ENCODE results near the gene TMEM59L. TPM values are rescaled to one million over a fixed set of nuclear protein-coding genes. Genes with fewer than 3 reads are reported as not detected.
"Not testable (repeated sequence)": the region's sequence is repeated elsewhere in the genome, so short reads cannot be mapped to it uniquely, and the experiment has no call there.

The TMEM59L gene
- total RNA-seq, 1 donor from 2014 or later, result 2.1 TPM

DNA sequence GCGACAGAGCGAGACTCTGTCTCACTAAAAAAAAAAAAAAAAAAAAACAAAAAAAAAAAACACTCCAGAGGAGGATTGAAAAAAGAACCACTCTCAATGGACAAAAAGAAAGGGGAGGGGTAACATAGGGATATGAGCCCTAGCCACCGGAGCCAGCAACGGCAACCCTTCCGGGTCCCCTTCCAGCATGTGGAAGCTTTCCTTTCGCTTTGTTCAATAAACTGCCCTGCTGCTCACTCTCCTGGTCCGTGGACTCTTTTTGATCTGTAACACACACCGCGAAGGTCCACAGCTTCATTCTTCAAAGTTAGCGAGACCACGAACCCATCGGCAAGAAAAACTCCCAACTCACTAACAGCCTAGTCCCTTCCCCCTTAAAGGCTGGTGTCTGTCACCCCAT is 25.1 kb upstream of the TMEM59L start:
- peak overlapping the region in 2 of 3 donors; percentile 76 to 87 for H3K4me3 ChIP-seq (ENCODE audit: low read length in 3 of 3)
- no peaks in the 10 kb centered on the region for H3K9me3 ChIP-seq (ENCODE audit: control insufficient read depth in 3 of 3, low read length in 3 of 3)
- H3K27ac ChIP-seq (ENCODE audit: low read depth, low read length), result no peak overlapping the region
- peak overlapping the region in 1 of 3 donors; percentile 84 for H3K9ac ChIP-seq (ENCODE audit: low read depth in 1 of 3, low read length in 3 of 3)
- H3K27me3 ChIP-seq (ENCODE audit: control insufficient read depth in 3 of 3, insufficient read depth in 3 of 3, low read length in 3 of 3), result no peaks in the 10 kb centered on the region
- H3K36me3 ChIP-seq (ENCODE audit: control insufficient read depth in 3 of 3, insufficient read depth in 3 of 3, low read length in 3 of 3), result peaks cover 3 to 13% (median 6%) of the 10 kb centered on the region in 3 donors
- H3K4me1 ChIP-seq (ENCODE audit: control insufficient read depth in 3 of 3, insufficient read depth in 3 of 3, low read length in 3 of 3), result peaks cover 28 to 36% (median 33%) of the 10 kb centered on the region in 3 donors

DNA sequence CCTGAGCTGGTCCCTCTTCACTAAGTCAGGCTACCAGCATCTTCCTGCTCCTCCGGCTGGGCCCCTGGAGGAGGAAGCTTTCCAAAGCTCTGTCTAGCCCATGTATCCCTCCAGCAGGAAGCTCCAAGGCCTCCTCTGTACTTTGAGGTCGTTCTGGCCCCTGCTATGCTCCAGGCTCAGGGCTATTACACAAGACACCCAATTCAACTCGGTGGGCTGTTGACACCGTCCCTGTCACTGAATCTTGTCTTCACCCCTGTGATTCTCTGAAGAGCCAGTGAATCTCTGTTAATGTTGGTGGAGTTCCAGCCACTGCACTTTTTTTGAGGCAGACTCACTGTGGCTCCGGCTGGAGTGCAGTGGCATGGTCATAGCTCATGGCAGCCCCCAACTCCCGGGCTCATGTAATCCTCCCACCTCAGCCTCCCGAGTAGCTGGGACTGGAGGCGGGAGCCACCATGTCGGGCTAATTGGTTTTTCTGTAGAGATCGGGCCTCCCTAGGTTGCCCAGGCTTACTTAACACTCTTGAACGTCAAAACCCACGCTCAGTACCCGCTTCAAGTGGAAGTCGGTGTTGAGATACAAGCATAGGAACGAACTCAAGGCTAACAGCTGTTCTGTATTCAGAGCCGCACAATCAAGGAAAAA is 24.6 kb upstream of the TMEM59L start:
- Histone ChIP-seq H3K27me3 (ENCODE audit: control insufficient read depth in 3 of 3, insufficient read depth in 3 of 3, low read length in 3 of 3) (no peaks in the 10 kb centered on the region), H3K4me1 (ENCODE audit: control insufficient read depth in 3 of 3, insufficient read depth in 3 of 3, low read length in 3 of 3) (peaks cover 28 to 36% (median 33%) of the 10 kb centered on the region in 3 donors), H3K36me3 (ENCODE audit: control insufficient read depth in 3 of 3, insufficient read depth in 3 of 3, low read length in 3 of 3) (peaks cover 3 to 13% (median 6%) of the 10 kb centered on the region in 3 donors), H3K9me3 (ENCODE audit: control insufficient read depth in 3 of 3, low read length in 3 of 3) (no peaks in the 10 kb centered on the region), H3K4me3 (ENCODE audit: low read length in 3 of 3) (peak overlapping the region; percentile 76 to 89 (median 87)), H3K27ac (ENCODE audit: low read depth, low read length) (peak overlapping the region; percentile 79), H3K9ac (ENCODE audit: low read depth in 1 of 3, low read length in 3 of 3) (peak overlapping the region; percentile 80 to 96 (median 84))

DNA sequence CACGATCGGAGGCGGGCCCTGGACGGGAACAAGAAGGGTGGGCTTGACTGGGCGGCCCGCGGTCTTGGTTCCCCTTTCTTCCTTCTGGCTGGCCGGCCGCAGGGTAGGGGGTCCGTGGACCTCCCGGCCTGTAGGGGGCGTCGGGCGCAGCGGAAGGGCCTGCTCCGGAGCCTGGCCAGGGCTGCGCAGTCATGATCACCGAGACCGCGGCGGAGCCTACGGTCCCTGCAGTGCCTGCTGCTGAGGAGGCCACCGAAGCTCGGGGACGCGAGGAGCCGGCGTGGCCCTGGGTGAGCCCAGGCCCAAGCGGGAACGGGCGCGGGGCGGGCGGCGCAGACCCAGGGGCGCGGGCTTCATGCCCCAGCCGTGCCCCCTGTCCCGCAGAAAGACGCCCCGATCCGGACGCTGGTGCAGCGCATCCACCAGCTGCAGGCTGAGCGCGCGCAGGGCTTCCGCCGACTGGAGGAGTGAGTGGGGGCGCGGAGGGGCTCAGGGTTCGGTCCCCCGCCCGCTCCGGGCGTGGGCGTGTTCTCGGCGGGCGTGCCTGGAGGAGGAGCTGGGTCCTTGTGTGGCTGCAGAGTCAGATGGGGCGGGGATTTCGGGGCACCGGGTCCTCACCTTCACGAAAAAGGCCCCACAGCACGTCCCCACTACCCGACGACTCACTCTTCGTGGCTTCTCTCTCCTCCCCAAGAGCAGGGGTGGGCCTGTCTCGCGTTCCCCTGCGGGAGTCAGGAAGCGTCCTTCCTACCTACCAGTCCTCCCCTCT is 23.9 kb upstream of the TMEM59L start, which contains the start of gene REX1BD:
Gene REX1BD (plus strand): TSS at position 188 of the 769 bp plus-strand sequence. CDS start 4 bp downstream, at position 192.
- no peaks in the 10 kb centered on the region for H3K27me3 ChIP-seq (ENCODE audit: control insufficient read depth in 3 of 3, insufficient read depth in 3 of 3, low read length in 3 of 3)
- H3K4me1 ChIP-seq (ENCODE audit: control insufficient read depth in 3 of 3, insufficient read depth in 3 of 3, low read length in 3 of 3), result peaks cover 28 to 42% (median 36%) of the 10 kb centered on the region in 3 donors
- peak within 1 kb of the TSS; percentile 76 to 89 (median 87) for H3K4me3 ChIP-seq (ENCODE audit: low read length in 3 of 3)
- no peaks in the 10 kb centered on the region for H3K9me3 ChIP-seq (ENCODE audit: control insufficient read depth in 3 of 3, low read length in 3 of 3)
- peak within 1 kb of the TSS; percentile 80 to 96 (median 84) for H3K9ac ChIP-seq (ENCODE audit: low read depth in 1 of 3, low read length in 3 of 3)
- H3K36me3 ChIP-seq (ENCODE audit: control insufficient read depth in 3 of 3, insufficient read depth in 3 of 3, low read length in 3 of 3), result peaks cover 3 to 13% (median 6%) of the 10 kb centered on the region in 3 donors
- peak within 1 kb of the TSS; percentile 79 for H3K27ac ChIP-seq (ENCODE audit: low read depth, low read length)

GRCh38 chr19:18589380-18590272 is 23.0 kb upstream of the TMEM59L start:
- H3K9me3 ChIP-seq (ENCODE audit: control insufficient read depth in 3 of 3, low read length in 3 of 3), result no peaks in the 10 kb centered on the region
- peak overlapping the region; percentile 77 to 96 (median 84) for H3K9ac ChIP-seq (ENCODE audit: low read depth in 1 of 3, low read length in 3 of 3)
- peak overlapping the region; percentile 76 to 89 (median 87) for H3K4me3 ChIP-seq (ENCODE audit: low read length in 3 of 3)
- H3K36me3 ChIP-seq (ENCODE audit: control insufficient read depth in 3 of 3, insufficient read depth in 3 of 3, low read length in 3 of 3), result peaks cover 3 to 13% (median 6%) of the 10 kb centered on the region in 3 donors
- peaks cover 29 to 43% (median 41%) of the 10 kb centered on the region in 3 donors for H3K4me1 ChIP-seq (ENCODE audit: control insufficient read depth in 3 of 3, insufficient read depth in 3 of 3, low read length in 3 of 3)
- H3K27ac ChIP-seq (ENCODE audit: low read depth, low read length), result peak overlapping the region; percentile 79
- no peaks in the 10 kb centered on the region for H3K27me3 ChIP-seq (ENCODE audit: control insufficient read depth in 3 of 3, insufficient read depth in 3 of 3, low read length in 3 of 3)

GRCh38 chr19:18590273-18591272 is 22.1 kb upstream of the TMEM59L start:
- Histone ChIP-seq H3K27me3 (ENCODE audit: control insufficient read depth in 3 of 3, insufficient read depth in 3 of 3, low read length in 3 of 3) (peaks cover 0 to 4% (median 3%) of the 10 kb centered on the region in 3 donors), H3K4me3 (ENCODE audit: low read length in 3 of 3) (peak overlapping the region in 2 of 3 donors; percentile 11 to 87), H3K4me1 (ENCODE audit: control insufficient read depth in 3 of 3, insufficient read depth in 3 of 3, low read length in 3 of 3) (peaks cover 37 to 52% (median 49%) of the 10 kb centered on the region in 3 donors), H3K36me3 (ENCODE audit: control insufficient read depth in 3 of 3, insufficient read depth in 3 of 3, low read length in 3 of 3) (peaks cover 3 to 13% (median 6%) of the 10 kb centered on the region in 3 donors), H3K27ac (ENCODE audit: low read depth, low read length) (no peak overlapping the region), H3K9ac (ENCODE audit: low read depth in 1 of 3, low read length in 3 of 3) (peak overlapping the region in 1 of 3 donors; percentile 96), H3K9me3 (ENCODE audit: control insufficient read depth in 3 of 3, low read length in 3 of 3) (no peaks in the 10 kb centered on the region)

DNA sequence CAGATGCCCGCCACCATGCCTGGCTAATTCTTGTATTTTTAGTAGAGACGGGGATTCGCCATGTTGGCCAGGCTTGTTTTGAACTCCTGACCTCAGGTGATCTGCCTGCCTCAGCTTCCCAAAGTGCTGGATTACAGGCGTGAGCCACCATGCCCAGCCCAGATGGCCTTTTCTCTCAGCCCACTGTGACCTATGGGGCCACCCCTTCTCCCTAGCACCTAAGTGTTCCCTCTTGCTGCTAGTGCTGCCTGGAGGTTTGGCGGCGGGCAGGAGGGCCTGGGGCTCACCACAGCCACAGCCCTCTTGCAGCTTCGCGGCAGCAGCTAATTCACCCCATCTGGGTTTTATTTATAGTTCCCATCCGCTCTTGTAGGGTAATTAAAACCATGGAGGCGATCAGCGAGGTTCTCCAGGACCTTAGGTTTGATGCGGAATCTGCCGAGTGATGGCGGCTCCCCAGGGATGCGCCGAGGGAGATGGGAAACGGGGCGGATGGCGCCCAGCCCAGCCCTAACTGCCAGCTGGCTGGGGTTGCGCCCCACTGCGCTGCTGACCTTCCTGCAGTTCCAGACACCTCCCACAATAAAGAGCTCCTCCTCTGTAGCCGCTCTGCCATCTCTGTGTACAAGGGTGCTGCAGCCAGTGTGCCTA is 20.8 kb upstream of the TMEM59L start:
- Histone ChIP-seq H3K27me3 (ENCODE audit: control insufficient read depth in 3 of 3, insufficient read depth in 3 of 3, low read length in 3 of 3) (peaks cover 0 to 8% (median 6%) of the 10 kb centered on the region in 3 donors), H3K9me3 (ENCODE audit: control insufficient read depth in 3 of 3, low read length in 3 of 3) (no peaks in the 10 kb centered on the region), H3K4me3 (ENCODE audit: low read length in 3 of 3) (no peak overlapping the region), H3K27ac (ENCODE audit: low read depth, low read length) (no peak overlapping the region), H3K9ac (ENCODE audit: low read depth in 1 of 3, low read length in 3 of 3) (no peak overlapping the region), H3K36me3 (ENCODE audit: control insufficient read depth in 3 of 3, insufficient read depth in 3 of 3, low read length in 3 of 3) (peaks cover 3 to 13% (median 6%) of the 10 kb centered on the region in 3 donors), H3K4me1 (ENCODE audit: control insufficient read depth in 3 of 3, insufficient read depth in 3 of 3, low read length in 3 of 3) (peaks cover 37 to 53% (median 49%) of the 10 kb centered on the region in 3 donors)

- not testable (repeated sequence) for H3K9me3 ChIP-seq (ENCODE audit: control insufficient read depth in 3 of 3, low read length in 3 of 3); H3K9ac ChIP-seq (ENCODE audit: low read depth in 1 of 3, low read length in 3 of 3); H3K4me3 ChIP-seq (ENCODE audit: low read length in 3 of 3); H3K27ac ChIP-seq (ENCODE audit: low read depth, low read length)
- peaks cover 35 to 52% (median 48%) of the 10 kb centered on the region in 3 donors for H3K4me1 ChIP-seq (ENCODE audit: control insufficient read depth in 3 of 3, insufficient read depth in 3 of 3, low read length in 3 of 3)
- peaks cover 3 to 13% (median 6%) of the 10 kb centered on the region in 3 donors for H3K36me3 ChIP-seq (ENCODE audit: control insufficient read depth in 3 of 3, insufficient read depth in 3 of 3, low read length in 3 of 3)
- peaks cover 0 to 13% (median 11%) of the 10 kb centered on the region in 3 donors for H3K27me3 ChIP-seq (ENCODE audit: control insufficient read depth in 3 of 3, insufficient read depth in 3 of 3, low read length in 3 of 3)
These were observed 19.9 kb upstream of the TMEM59L start for GRCh38 chr19:18592732-18593131.

DNA sequence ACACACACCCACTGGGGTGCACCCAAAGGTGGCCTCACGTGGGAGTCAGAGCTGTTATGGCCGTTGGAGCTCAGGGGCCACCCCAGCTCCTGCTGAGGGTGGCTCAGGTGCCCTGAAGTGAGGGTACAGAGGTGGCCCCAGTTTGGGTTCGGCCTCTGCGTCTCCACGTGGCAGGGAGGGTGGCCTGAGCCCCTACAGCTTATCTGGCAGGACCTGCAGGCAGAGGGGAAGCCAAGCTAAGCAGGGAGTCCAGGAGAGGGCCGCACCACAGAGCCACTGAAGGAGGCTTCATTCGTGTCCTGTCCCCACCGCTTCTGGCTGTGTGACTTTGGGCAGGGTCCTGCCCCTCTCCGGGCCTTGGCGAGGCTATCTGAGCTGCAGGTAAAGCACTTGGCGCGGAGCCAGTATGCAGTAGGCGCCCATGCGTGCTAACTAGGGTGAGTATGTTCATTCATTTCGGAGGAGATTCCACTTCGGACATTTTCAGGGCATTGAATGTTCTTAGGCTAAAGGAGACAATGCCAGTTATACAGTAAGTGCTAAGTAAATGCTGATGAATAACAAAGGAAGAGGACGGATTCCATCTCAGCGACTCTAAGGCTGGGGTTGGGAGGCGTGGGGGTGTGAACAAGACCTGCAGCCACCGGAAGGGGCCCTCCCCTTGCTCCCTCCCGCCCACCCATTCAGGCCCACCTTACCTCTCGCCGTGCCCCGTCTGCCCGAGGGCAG is 19.1 kb upstream of the TMEM59L start:
- Histone ChIP-seq H3K27me3 (ENCODE audit: control insufficient read depth in 3 of 3, insufficient read depth in 3 of 3, low read length in 3 of 3) (peaks cover 3 to 19% (median 15%) of the 10 kb centered on the region in 3 donors), H3K36me3 (ENCODE audit: control insufficient read depth in 3 of 3, insufficient read depth in 3 of 3, low read length in 3 of 3) (peaks cover 3 to 13% (median 6%) of the 10 kb centered on the region in 3 donors), H3K4me1 (ENCODE audit: control insufficient read depth in 3 of 3, insufficient read depth in 3 of 3, low read length in 3 of 3) (peaks cover 27 to 44% (median 40%) of the 10 kb centered on the region in 3 donors), H3K9ac (ENCODE audit: low read depth in 1 of 3, low read length in 3 of 3) (no peak overlapping the region), H3K9me3 (ENCODE audit: control insufficient read depth in 3 of 3, low read length in 3 of 3) (no peaks in the 10 kb centered on the region), H3K27ac (ENCODE audit: low read depth, low read length) (no peak overlapping the region), H3K4me3 (ENCODE audit: low read length in 3 of 3) (no peak overlapping the region)
